Esophagus muscularis mucosa (tissue), 4 donors: ENCODE results near the gene LFNG. TPM values are rescaled to one million over a fixed set of nuclear protein-coding genes. Genes with fewer than 3 reads are reported as not detected.

Experiments
- DNase-seq: peaks from one replicate; pipeline ENCODE4 v3.0.0-alpha.2; 2017; ENCODE audit errors: extremely low spot score
- H3K27ac ChIP-seq, 4 donors: fragments of 200-600 bp; sonication (generic); replicated peaks in 1 of 4; 1 replicate in 3 of 4; 2 replicates in 1 of 4; pipeline ENCODE4 v1.5.1; 2016 to 2019; ENCODE audit warnings: mild to moderate bottlenecking in 1 of 4
- H3K27me3 ChIP-seq, 4 donors: fragments of 200-600 bp; sonication (generic); one replicate each; pipeline versions ENCODE4 v1.5.1 to v1.6.0; 2016 to 2019
- H3K36me3 ChIP-seq, 4 donors: fragments of 200-600 bp; sonication (generic); one replicate each; pipeline ENCODE4 v1.5.1; 2016 to 2019
- H3K4me1 ChIP-seq, 4 donors: fragments of 200-600 bp; sonication (generic); one replicate each; pipeline ENCODE4 v1.5.1; 2016 to 2019
- H3K4me3 ChIP-seq, 4 donors: fragments of 200-600 bp; sonication (generic); 1 replicate in 2 of 4; 2 replicates in 2 of 4; pipeline ENCODE4 v1.5.1; 2016 to 2019; ENCODE audit warnings: mild to moderate bottlenecking in 4 of 4, moderate library complexity in 1 of 4
- H3K9me3 ChIP-seq, 4 donors: fragments of 200-600 bp; sonication (generic); 1 replicate in 3 of 4; 2 replicates in 1 of 4; pipeline ENCODE4 v1.5.1; 2016 to 2019
- EP300 ChIP-seq: sonication (generic); formaldehyde crosslinking; IDR thresholded peaks from one replicate; pipeline ENCODE4 v1.6.1; 2017; ENCODE audit warnings: antibody characterized with exemption
- POLR2A ChIP-seq: fragments of 450-650 bp; IDR thresholded peaks from one replicate; pipeline ENCODE4 v1.6.1; 2017; ENCODE audit warnings: antibody characterized with exemption, moderate library complexity, mild to moderate bottlenecking, low read depth
- POLR2AphosphoS5 ChIP-seq, 2 donors: sonication (generic); formaldehyde crosslinking; IDR thresholded peaks; one replicate each; pipeline ENCODE4 v1.6.1; 2017; ENCODE audit warnings: antibody characterized with exemption in 2 of 2
- WGBS: methylation state at CpG from one replicate; pipeline ENCODE4 v1.1.5; 2018; 5-methylcytosine and 5-hydroxymethylcytosine counted together
- intact Hi-C: fragments of 100-400 bp; cut with DNase I; formaldehyde crosslinking; loops from one replicate; pipeline ENCODE4 v1.15.1; 2023
- total RNA-seq, 4 donors: library from RNA; depleted of rRNA; stranded (reverse); fragments of >200 nt; gene quantifications; one replicate each; pipeline versions ENCODE4 v1.1.0 to v1.2.1, GENCODE V29; 2016
- TF ChIP-seq, protein P1 (sequence below), 3 experiments: fragments of 200-600 bp in 2 of 3; fragments of 450-650 bp in 1 of 3; sonication (generic) in 2 of 3; IDR thresholded peaks; one replicate each; pipeline ENCODE4 v1.5.1; 2017 to 2019; ENCODE audit warnings: antibody characterized with exemption in 3 of 3, mild to moderate bottlenecking in 2 of 3, moderate library complexity in 1 of 3

LFNG gene
- total RNA-seq, 4 donors from 2014 or later, result 6.1 to 10.7 (median 8.3) TPM

DNA sequence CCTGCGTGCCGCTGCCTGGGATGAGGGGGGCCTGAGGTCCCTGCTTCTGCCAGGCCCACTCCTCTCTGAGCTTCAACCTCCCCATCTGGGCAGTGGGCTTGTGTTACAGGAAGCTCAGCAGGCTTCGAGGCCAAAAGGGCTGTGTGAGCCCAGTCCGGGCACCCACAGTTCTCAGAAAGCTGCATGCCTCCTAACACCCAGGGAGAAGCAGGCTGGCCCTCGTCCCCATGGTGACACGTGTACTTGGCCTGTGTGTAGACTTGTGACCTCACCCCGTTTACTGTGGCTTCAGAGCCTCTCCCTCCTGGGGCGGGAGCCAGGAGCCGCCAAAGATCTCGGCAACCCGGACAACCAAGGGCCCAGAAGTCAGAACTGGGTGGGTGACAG, 41.2 kb upstream of the LFNG start:
- WGBS, result no CpG with 5 or more reads among the region's 11 CpGs
- no peak overlapping the region for H3K27ac ChIP-seq
- H3K4me3 ChIP-seq, result peak overlapping the region in 1 of 4 donors; percentile 15
- intact Hi-C loops, result no loop called here
- TF ChIP-seq, protein P1, sequence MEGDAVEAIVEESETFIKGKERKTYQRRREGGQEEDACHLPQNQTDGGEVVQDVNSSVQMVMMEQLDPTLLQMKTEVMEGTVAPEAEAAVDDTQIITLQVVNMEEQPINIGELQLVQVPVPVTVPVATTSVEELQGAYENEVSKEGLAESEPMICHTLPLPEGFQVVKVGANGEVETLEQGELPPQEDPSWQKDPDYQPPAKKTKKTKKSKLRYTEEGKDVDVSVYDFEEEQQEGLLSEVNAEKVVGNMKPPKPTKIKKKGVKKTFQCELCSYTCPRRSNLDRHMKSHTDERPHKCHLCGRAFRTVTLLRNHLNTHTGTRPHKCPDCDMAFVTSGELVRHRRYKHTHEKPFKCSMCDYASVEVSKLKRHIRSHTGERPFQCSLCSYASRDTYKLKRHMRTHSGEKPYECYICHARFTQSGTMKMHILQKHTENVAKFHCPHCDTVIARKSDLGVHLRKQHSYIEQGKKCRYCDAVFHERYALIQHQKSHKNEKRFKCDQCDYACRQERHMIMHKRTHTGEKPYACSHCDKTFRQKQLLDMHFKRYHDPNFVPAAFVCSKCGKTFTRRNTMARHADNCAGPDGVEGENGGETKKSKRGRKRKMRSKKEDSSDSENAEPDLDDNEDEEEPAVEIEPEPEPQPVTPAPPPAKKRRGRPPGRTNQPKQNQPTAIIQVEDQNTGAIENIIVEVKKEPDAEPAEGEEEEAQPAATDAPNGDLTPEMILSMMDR (IDR thresholded peaks at IDR 0.05), result no peak
- TF ChIP-seq POLR2AphosphoS5 (IDR thresholded peaks at IDR 0.05), result no peak
- TF ChIP-seq EP300, result no peak
- TF ChIP-seq POLR2A, result no peak
- peaks cover 22 to 32% (median 26%) of the 10 kb centered on the region in 4 donors for H3K4me1 ChIP-seq
- H3K27me3 ChIP-seq, result peaks cover 0 to 87% (median 18%) of the 10 kb centered on the region in 4 donors
- no peak for DNase-seq
- H3K9me3 ChIP-seq, result peaks cover 0 to 10% (median 7%) of the 10 kb centered on the region in 4 donors
- H3K36me3 ChIP-seq, result no peaks in the 10 kb centered on the region

- intact Hi-C loops, result no loop called here
- 88% methylated on average over 13 of the region's 19 CpGs for WGBS
- Histone ChIP-seq H3K4me3 (peak overlapping the region in 1 of 4 donors; percentile 15), H3K27me3 (peaks cover 0 to 91% (median 18%) of the 10 kb centered on the region in 4 donors), H3K4me1 (peaks cover 22 to 32% (median 26%) of the 10 kb centered on the region in 4 donors), H3K36me3 (no peaks in the 10 kb centered on the region), H3K27ac (no peak overlapping the region), H3K9me3 (peaks cover 0 to 13% (median 11%) of the 10 kb centered on the region in 4 donors)
- TF ChIP-seq, protein P1 (IDR thresholded peaks at IDR 0.05), result no peak
- TF ChIP-seq POLR2A (no peak), POLR2AphosphoS5 (IDR thresholded peaks at IDR 0.05) (no peak), EP300 (no peak)
- DNase-seq, result no peak
Observed at GRCh38 chr7:2478800-2479199, 40.8 kb upstream of the LFNG start.

- intact Hi-C loops, result no loop called here
Observed at GRCh38 chr7:2479276-2480069, 40.1 kb upstream of the LFNG start.

DNA sequence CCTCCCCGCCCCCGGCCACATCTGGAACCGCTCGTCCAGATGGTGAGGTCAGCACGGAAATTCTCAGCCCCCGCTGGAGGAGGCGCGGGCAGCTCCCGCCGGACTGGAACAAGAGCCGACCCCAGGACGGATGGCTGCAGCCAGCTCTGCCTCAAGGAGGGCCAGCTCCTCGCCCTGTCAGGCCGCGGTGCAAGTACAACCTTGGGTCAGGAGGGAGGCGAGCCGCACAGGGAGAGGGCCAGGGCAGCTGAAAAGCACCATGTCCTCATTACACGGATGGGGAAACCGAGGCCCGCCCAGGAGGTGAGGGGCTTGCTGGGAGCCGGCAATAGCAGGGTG, 39.5 kb upstream of the LFNG start:
- no peaks in the 10 kb centered on the region for H3K36me3 ChIP-seq
- intact Hi-C loops, result no loop called here
- peaks cover 0 to 94% (median 18%) of the 10 kb centered on the region in 4 donors for H3K27me3 ChIP-seq
- no peak overlapping the region for H3K27ac ChIP-seq
- peaks cover 0 to 13% (median 11%) of the 10 kb centered on the region in 4 donors for H3K9me3 ChIP-seq
- H3K4me1 ChIP-seq, result peaks cover 22 to 32% (median 26%) of the 10 kb centered on the region in 4 donors
- DNase-seq, result no peak
- no peak overlapping the region for H3K4me3 ChIP-seq
- TF ChIP-seq POLR2A (no peak), EP300 (no peak), POLR2AphosphoS5 (IDR thresholded peaks at IDR 0.05) (no peak)
- TF ChIP-seq, protein P1 (IDR thresholded peaks at IDR 0.05), result no peak
- WGBS, result 46% methylated on average over 13 of the region's 21 CpGs

More at GRCh38 chr7:2479276-2480069, 40.1 kb upstream of the LFNG start:
- Histone ChIP-seq H3K4me3 (no peak overlapping the region), H3K4me1 (peaks cover 22 to 32% (median 26%) of the 10 kb centered on the region in 4 donors), H3K9me3 (peaks cover 0 to 13% (median 11%) of the 10 kb centered on the region in 4 donors), H3K27ac (no peak overlapping the region), H3K36me3 (no peaks in the 10 kb centered on the region), H3K27me3 (peaks cover 0 to 95% (median 18%) of the 10 kb centered on the region in 4 donors)
- DNase-seq, result no peak
- WGBS, result 78% methylated on average over 15 of the region's 16 CpGs
- TF ChIP-seq POLR2A (no peak), POLR2AphosphoS5 (IDR thresholded peaks at IDR 0.05) (no peak), EP300 (no peak)
- TF ChIP-seq, protein P1 (IDR thresholded peaks at IDR 0.05), result no peak
